Neural progenitor cell (in vitro differentiated cells): ENCODE measurements around the gene IKBKE. TPM values are rescaled to one million over a fixed set of nuclear protein-coding genes. Genes with fewer than 3 reads are reported as not detected.

Experiments used
- DNase-seq: peaks from one replicate; pipeline ENCODE4 v3.0.0-alpha.2; 2016; ENCODE audit warnings: low spot score
- H2AFZ ChIP-seq: fragments of 200-600 bp; sonication (generic); replicated peaks from 2 replicates; pipeline ENCODE4 v1.6.1; 2016; ENCODE audit warnings: antibody characterized with exemption
- H3F3A ChIP-seq: fragments of 200-600 bp; sonication (generic); 2 replicates; pipeline ENCODE4 v1.6.1; 2016; ENCODE audit warnings: antibody characterized with exemption, low read depth
- H3K27ac ChIP-seq: fragments of 200-600 bp; sonication (generic); 2 replicates; pipeline ENCODE4 v1.5.1; 2016; ENCODE audit warnings: mild to moderate bottlenecking
- H3K27me3 ChIP-seq: fragments of 200-600 bp; sonication (generic); 2 replicates; pipeline ENCODE4 v1.6.1; 2016; ENCODE audit warnings: mild to moderate bottlenecking, moderate library complexity
- H3K36me3 ChIP-seq: fragments of 200-600 bp; sonication (generic); 2 replicates; pipeline ENCODE4 v1.5.1; 2016
- H3K4me1 ChIP-seq: fragments of 200-600 bp; sonication (generic); 2 replicates; pipeline ENCODE4 v1.6.1; 2016; ENCODE audit warnings: mixed run types
- H3K4me2 ChIP-seq: fragments of 200-600 bp; sonication (generic); 2 replicates; pipeline ENCODE4 v1.6.1; 2016
- H3K4me3 ChIP-seq: fragments of 200-600 bp; sonication (generic); 2 replicates; pipeline ENCODE4 v1.5.1; 2016
- H3K79me2 ChIP-seq: fragments of 200-600 bp; sonication (generic); 2 replicates; pipeline ENCODE4 v1.6.1; 2016; ENCODE audit warnings: low read depth
- H3K9ac ChIP-seq: fragments of 200-600 bp; sonication (generic); 2 replicates; pipeline ENCODE4 v1.6.1; 2016
- H3K9me3 ChIP-seq: fragments of 200-600 bp; sonication (generic); 2 replicates; pipeline ENCODE4 v1.5.1; 2016; ENCODE audit warnings: low read depth
- H4K20me1 ChIP-seq: fragments of 200-600 bp; sonication (generic); 2 replicates; pipeline ENCODE4 v1.6.1; 2016; ENCODE audit warnings: low read depth
- H3K27ac Mint-ChIP-seq: 3 replicates; pipeline ENCODE4 v1.8.0; 2021; ENCODE audit warnings: mixed read lengths
- H3K27me3 Mint-ChIP-seq: 2 replicates; pipeline ENCODE4 v1.8.0; 2022; ENCODE audit warnings: low read depth, mild to moderate bottlenecking, inconsistent platforms, moderate library complexity, mixed read lengths; ENCODE audit not compliant: insufficient read depth
- H3K36me3 Mint-ChIP-seq: 3 replicates; pipeline ENCODE4 v1.8.0; 2021; ENCODE audit warnings: mixed read lengths
- H3K4me1 Mint-ChIP-seq: 3 replicates; pipeline ENCODE4 v1.8.0; 2021; ENCODE audit warnings: mixed read lengths
- H3K4me3 Mint-ChIP-seq: 3 replicates; pipeline ENCODE4 v1.8.0; 2021; ENCODE audit warnings: mild to moderate bottlenecking, moderate library complexity, mixed read lengths
- H3K9me3 Mint-ChIP-seq: 3 replicates; pipeline ENCODE4 v1.8.0; 2020; ENCODE audit warnings: mixed read lengths
- EZH2 ChIP-seq: fragments of 200-600 bp; sonication (generic); IDR thresholded peaks from 2 replicates; pipeline ENCODE4 v1.6.1; 2017; ENCODE audit warnings: antibody characterized with exemption, mild to moderate bottlenecking, moderate library complexity
- EZH2phosphoT487 ChIP-seq: fragments of 200-600 bp; sonication (generic); IDR thresholded peaks from 2 replicates; pipeline ENCODE4 v1.6.1; 2017; ENCODE audit warnings: antibody characterized with exemption
- total RNA-seq: library from RNA; depleted of rRNA; stranded (reverse); fragments of >200 nt; gene quantifications from 2 replicates; pipeline ENCODE4 v1.2.3, GENCODE V29; 2015; ENCODE audit warnings: low replicate concordance
- TF ChIP-seq, protein P1 (sequence below): fragments of 200-600 bp; sonication (generic); IDR thresholded peaks from 2 replicates; pipeline ENCODE4 v1.5.1; 2017; ENCODE audit warnings: antibody characterized with exemption, mild to moderate bottlenecking

The IKBKE gene
- total RNA-seq, 1 donor from 2014 or later: 0.26 TPM

DNA sequence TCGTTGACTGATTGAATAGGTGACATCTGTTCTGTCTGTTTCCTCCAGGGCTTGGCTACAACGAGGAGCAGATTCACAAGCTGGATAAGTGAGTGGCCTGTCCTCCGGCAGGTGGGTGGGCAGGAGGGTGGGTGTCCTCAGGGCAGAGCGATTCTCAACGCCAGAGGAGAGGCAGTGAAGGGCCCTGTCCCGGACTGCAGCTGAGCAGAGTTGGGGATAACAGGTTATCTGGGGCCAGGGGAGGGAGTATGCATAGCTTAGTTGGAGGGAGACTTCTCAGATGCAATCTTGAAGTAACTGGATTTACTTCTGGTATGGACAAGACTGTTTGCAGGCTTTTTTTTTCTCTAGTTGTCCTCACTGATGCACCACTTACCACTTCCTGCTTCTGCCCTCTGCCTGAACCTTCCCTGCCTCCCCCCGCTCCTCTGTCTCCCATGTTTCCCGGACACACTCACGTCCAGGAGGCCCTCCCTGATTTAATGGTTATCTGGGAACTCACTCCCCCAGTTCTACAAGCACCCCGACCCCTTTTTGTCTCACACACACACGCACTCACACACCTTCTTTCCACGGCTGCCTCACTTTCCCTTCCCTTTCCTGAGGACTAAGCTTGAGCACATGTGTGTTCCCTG is 20.6 kb downstream of the IKBKE start:
- TF ChIP-seq, protein P1, sequence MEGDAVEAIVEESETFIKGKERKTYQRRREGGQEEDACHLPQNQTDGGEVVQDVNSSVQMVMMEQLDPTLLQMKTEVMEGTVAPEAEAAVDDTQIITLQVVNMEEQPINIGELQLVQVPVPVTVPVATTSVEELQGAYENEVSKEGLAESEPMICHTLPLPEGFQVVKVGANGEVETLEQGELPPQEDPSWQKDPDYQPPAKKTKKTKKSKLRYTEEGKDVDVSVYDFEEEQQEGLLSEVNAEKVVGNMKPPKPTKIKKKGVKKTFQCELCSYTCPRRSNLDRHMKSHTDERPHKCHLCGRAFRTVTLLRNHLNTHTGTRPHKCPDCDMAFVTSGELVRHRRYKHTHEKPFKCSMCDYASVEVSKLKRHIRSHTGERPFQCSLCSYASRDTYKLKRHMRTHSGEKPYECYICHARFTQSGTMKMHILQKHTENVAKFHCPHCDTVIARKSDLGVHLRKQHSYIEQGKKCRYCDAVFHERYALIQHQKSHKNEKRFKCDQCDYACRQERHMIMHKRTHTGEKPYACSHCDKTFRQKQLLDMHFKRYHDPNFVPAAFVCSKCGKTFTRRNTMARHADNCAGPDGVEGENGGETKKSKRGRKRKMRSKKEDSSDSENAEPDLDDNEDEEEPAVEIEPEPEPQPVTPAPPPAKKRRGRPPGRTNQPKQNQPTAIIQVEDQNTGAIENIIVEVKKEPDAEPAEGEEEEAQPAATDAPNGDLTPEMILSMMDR: no peak
- TF ChIP-seq EZH2 (no peak), EZH2phosphoT487 (no peak)
- Mint-ChIP-seq H3K4me1 (peaks cover 7% of the 10 kb centered on the region), H3K27ac (peak overlapping the region; percentile 23), H3K9me3 (no peaks in the 10 kb centered on the region), H3K4me3 (no peak overlapping the region), H3K27me3 (peaks cover 3% of the 10 kb centered on the region), H3K36me3 (peaks cover 1% of the 10 kb centered on the region)
- Histone ChIP-seq H3K36me3 (no peaks in the 10 kb centered on the region), H3K27ac (no peak overlapping the region), H3F3A (peaks cover 4% of the 10 kb centered on the region), H3K9ac (no peak overlapping the region), H3K4me1 (no peaks in the 10 kb centered on the region), H3K4me2 (no peak overlapping the region), H2AFZ (no peak overlapping the region), H3K9me3 (no peaks in the 10 kb centered on the region), H3K4me3 (no peak overlapping the region), H4K20me1 (no peaks in the 10 kb centered on the region), H3K79me2 (no peaks in the 10 kb centered on the region), H3K27me3 (no peaks in the 10 kb centered on the region)
- DNase-seq: no peak

DNA sequence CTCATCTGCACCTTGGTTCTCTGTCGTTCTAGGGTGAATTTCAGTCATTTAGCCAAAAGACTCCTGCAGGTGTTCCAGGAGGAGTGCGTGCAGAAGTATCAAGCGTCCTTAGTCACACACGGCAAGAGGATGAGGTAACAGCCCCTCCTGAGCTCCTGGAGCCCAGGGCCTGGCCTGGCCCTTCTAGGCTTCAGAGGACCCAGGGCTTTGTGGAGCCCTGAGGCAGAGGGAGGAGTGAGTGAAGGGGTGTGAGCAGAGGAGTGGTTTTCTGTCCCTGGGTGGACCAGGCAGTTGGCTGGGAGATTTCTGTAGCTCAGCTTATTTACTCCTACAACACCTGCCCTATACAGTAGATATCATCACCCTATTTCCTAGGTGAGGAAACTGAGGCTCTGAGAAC is 21.3 kb downstream of the IKBKE start:
- Mint-ChIP-seq H3K27me3 (peaks cover 3% of the 10 kb centered on the region), H3K4me3 (no peak overlapping the region), H3K9me3 (no peaks in the 10 kb centered on the region), H3K4me1 (peaks cover 7% of the 10 kb centered on the region), H3K36me3 (peaks cover 1% of the 10 kb centered on the region), H3K27ac (peak overlapping the region; percentile 7)
- no peak for DNase-seq
- H3K27ac ChIP-seq: no peak overlapping the region
- H3K79me2 ChIP-seq: no peaks in the 10 kb centered on the region
- TF ChIP-seq, protein P1: no peak
- TF ChIP-seq EZH2 (no peak), EZH2phosphoT487 (no peak)
- H3K36me3 ChIP-seq: no peaks in the 10 kb centered on the region
- H3F3A ChIP-seq: peaks cover 4% of the 10 kb centered on the region
- no peak overlapping the region for H3K4me2 ChIP-seq
- H3K27me3 ChIP-seq: no peaks in the 10 kb centered on the region
- H2AFZ ChIP-seq: no peak overlapping the region
- H3K4me3 ChIP-seq: no peak overlapping the region
- no peaks in the 10 kb centered on the region for H3K4me1 ChIP-seq
- H3K9me3 ChIP-seq: no peaks in the 10 kb centered on the region
- H4K20me1 ChIP-seq: no peaks in the 10 kb centered on the region
- H3K9ac ChIP-seq: no peak overlapping the region

DNA sequence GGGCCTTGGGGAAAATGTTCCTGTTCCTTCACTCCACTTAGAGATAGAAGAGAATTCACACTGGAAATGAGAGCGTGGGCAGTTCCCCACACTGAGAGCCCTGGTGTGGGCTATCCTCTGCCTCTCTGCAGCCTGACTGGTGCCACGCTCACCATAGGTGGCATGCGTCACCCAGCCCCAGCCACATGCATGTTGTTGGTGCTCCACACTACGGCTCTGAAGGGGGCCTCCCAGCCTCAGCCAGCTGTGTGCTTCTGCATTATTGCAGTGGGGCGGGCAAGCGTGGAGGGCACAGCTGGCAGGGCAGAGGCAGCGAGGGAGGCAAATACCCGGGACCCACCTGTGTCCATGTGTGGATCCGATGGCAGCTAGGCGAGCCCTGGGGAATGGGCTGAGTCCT is 22.3 kb downstream of the IKBKE start:
- peaks cover 1% of the 10 kb centered on the region for H3K36me3 Mint-ChIP-seq
- peaks cover 7% of the 10 kb centered on the region for H3K4me1 Mint-ChIP-seq
- no peak overlapping the region for H3K4me2 ChIP-seq
- H3K79me2 ChIP-seq: no peaks in the 10 kb centered on the region
- H3K9me3 Mint-ChIP-seq: no peaks in the 10 kb centered on the region
- no peak overlapping the region for H3K4me3 ChIP-seq
- no peak for DNase-seq
- no peaks in the 10 kb centered on the region for H3K36me3 ChIP-seq
- H3K4me3 Mint-ChIP-seq: no peak overlapping the region
- no peak overlapping the region for H2AFZ ChIP-seq
- no peaks in the 10 kb centered on the region for H3K9me3 ChIP-seq
- peaks cover 3% of the 10 kb centered on the region for H3K27me3 Mint-ChIP-seq
- H3F3A ChIP-seq: peaks cover 4% of the 10 kb centered on the region
- no peaks in the 10 kb centered on the region for H4K20me1 ChIP-seq
- no peak overlapping the region for H3K27ac ChIP-seq
- H3K27me3 ChIP-seq: no peaks in the 10 kb centered on the region
- TF ChIP-seq EZH2: no peak
- no peak for TF ChIP-seq EZH2phosphoT487
- TF ChIP-seq, protein P1: no peak
- no peaks in the 10 kb centered on the region for H3K4me1 ChIP-seq
- no peak overlapping the region for H3K27ac Mint-ChIP-seq
- no peak overlapping the region for H3K9ac ChIP-seq
